ENCODE data around the gene KRT33B. TPM values are rescaled to one million over a fixed set of nuclear protein-coding genes. Genes with fewer than 3 reads are reported as not detected.

KRT33B gene
- total RNA-seq, 1 experiment from 2014 or later: not detected

- DNase-seq: no peak
- H3K4me2 ChIP-seq (ENCODE audit: insufficient read depth, insufficient read length, low read length): no peak overlapping the region
- H2AFZ ChIP-seq (ENCODE audit: low read length): no peak overlapping the region
- H4K20me1 ChIP-seq (ENCODE audit: control insufficient read depth, insufficient read depth, insufficient read length): no peaks in the 10 kb centered on the region
- no peak overlapping the region for H3K9ac ChIP-seq (ENCODE audit: extremely low read depth, insufficient read length, low read length)
- H3K14ac ChIP-seq (ENCODE audit: insufficient read depth, low read length): no peak overlapping the region
- H3K79me2 ChIP-seq (ENCODE audit: insufficient read depth, low read length): no peaks in the 10 kb centered on the region
- H3K56ac ChIP-seq (ENCODE audit: insufficient read length, low read depth, low read length): no peak overlapping the region
- H2BK5ac ChIP-seq (ENCODE audit: insufficient read length, low read length): no peak overlapping the region
- TF ChIP-seq, protein P1, sequence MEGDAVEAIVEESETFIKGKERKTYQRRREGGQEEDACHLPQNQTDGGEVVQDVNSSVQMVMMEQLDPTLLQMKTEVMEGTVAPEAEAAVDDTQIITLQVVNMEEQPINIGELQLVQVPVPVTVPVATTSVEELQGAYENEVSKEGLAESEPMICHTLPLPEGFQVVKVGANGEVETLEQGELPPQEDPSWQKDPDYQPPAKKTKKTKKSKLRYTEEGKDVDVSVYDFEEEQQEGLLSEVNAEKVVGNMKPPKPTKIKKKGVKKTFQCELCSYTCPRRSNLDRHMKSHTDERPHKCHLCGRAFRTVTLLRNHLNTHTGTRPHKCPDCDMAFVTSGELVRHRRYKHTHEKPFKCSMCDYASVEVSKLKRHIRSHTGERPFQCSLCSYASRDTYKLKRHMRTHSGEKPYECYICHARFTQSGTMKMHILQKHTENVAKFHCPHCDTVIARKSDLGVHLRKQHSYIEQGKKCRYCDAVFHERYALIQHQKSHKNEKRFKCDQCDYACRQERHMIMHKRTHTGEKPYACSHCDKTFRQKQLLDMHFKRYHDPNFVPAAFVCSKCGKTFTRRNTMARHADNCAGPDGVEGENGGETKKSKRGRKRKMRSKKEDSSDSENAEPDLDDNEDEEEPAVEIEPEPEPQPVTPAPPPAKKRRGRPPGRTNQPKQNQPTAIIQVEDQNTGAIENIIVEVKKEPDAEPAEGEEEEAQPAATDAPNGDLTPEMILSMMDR (conservative IDR thresholded peaks at IDR 0.05): no peak
- no peak overlapping the region for H3K27ac Mint-ChIP-seq
- H3K79me1 ChIP-seq (ENCODE audit: insufficient read depth, low read depth, low read length, poor library complexity, severe bottlenecking): no peaks in the 10 kb centered on the region
- H3K27ac ChIP-seq (ENCODE audit: insufficient read length, low read depth, low read length): no peak overlapping the region
- no peaks in the 10 kb centered on the region for H3K9me3 ChIP-seq (ENCODE audit: control insufficient read depth, low read depth, low read length)
- no peak overlapping the region for H2BK12ac ChIP-seq (ENCODE audit: insufficient read length, low read depth, low read length)
- WGBS (ENCODE audit: extremely low coverage, insufficient read length, low lambda C conversion rate): no CpG with 5 or more reads among the region's 3 CpGs
- no peaks in the 10 kb centered on the region for H3K4me1 ChIP-seq (ENCODE audit: insufficient read depth, low read length)
- H3K18ac ChIP-seq (ENCODE audit: insufficient read length, low read depth, low read length): no peak overlapping the region
- no peaks in the 10 kb centered on the region for H3K27me3 ChIP-seq (ENCODE audit: insufficient read depth, low read length)
- no peak overlapping the region for H3T11ph ChIP-seq (ENCODE audit: low read length)
- no peaks in the 10 kb centered on the region for H3K23me2 ChIP-seq (ENCODE audit: insufficient read length, low read depth, low read length, poor library complexity, severe bottlenecking)
- H2BK15ac ChIP-seq (ENCODE audit: low read depth, low read length): no peak overlapping the region
- H4K91ac ChIP-seq (ENCODE audit: insufficient read length, low read depth, low read length): no peak overlapping the region
- H4K8ac ChIP-seq (replicated peaks; ENCODE audit: insufficient read length, low read depth, low read length): no peak overlapping the region
- H3K23ac ChIP-seq (ENCODE audit: insufficient read length, low read depth, low read length): no peak overlapping the region
- no peak overlapping the region for H2AK5ac ChIP-seq (ENCODE audit: insufficient read length, low read length)
- H3K36me3 Mint-ChIP-seq (ENCODE audit: insufficient read depth in 1 of 3, low read depth in 3 of 3): peaks cover 2 to 19% (median 3%) of the 10 kb centered on the region in 3 experiments
- H3K9me3 Mint-ChIP-seq: peaks cover 13 to 20% of the 10 kb centered on the region in 2 experiments
- H3K27me3 Mint-ChIP-seq (ENCODE audit: low read depth): peaks cover 8% of the 10 kb centered on the region
- H3K4me1 Mint-ChIP-seq: no peaks in the 10 kb centered on the region
- no peak overlapping the region for H3K4ac ChIP-seq (ENCODE audit: low read depth, low read length)
- no peak overlapping the region for H3K4me3 Mint-ChIP-seq
- no peak overlapping the region for H4K5ac ChIP-seq (ENCODE audit: insufficient read length, low read depth, low read length)
- H2BK20ac ChIP-seq (ENCODE audit: low read depth, low read length, poor library complexity, severe bottlenecking): no peak overlapping the region
- H2BK120ac ChIP-seq (ENCODE audit: low read depth, low read length, poor library complexity, severe bottlenecking): no peak overlapping the region
Measured at GRCh38 chr17:41345992-41346391, 23.6 kb downstream of the KRT33B start.

Data from H9 (cell line).